ENCODE data around the gene MITF.

Gene MITF

DNA sequence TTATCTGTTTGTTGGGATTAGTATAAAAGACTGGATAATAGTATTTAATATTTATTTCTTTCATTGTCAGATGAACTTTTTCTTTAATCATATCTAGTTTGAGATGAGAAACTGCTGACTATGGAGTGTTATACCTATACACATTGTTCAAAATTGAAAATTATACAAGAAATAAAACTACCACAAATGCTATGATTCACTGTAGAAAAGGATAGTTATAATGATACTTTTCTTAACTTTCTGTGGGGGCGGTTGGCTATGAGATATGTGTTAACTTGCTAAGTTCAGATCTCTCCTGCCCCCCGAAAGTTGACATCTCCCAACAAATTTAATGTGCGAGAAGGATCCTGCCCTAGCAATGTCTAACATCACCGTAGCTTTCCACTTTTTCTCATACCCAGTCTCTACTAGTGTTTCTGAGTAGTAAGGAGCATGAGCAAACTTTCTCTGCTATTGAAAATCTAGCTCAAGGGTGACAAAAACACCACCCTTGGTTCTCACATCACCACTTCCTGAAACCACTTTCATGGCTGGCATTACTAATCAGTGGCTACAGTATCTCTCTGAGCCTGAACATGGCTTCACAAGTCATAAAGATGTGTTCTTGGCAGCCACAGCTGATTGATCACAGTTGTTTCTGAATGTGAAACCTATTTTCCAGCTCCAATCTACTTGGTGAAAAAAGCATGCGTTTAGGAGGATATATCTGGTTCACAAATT lies 244.4 kb downstream of the MITF start:
- DNase-seq, result no peak

DNA sequence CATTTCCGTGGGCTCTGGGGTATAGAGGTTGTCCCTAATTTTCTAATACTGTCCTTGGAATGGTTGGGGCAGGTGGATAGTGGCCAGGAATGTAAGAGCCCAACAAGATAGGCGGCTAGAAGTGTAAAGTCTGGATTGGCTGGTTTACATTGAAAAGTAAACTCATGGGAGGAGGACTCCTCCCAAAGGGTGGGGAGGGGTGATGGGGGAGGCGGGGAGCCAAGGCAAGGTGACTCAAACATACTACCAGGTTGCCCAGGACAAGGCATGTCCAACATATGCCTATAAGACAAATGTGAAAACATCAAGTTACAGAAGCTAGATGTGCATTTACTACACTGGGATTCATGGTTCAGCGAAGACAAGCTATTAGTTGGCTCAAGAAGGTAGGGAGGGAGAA lies 246.0 kb downstream of the MITF start:
- no peak for DNase-seq

DNA sequence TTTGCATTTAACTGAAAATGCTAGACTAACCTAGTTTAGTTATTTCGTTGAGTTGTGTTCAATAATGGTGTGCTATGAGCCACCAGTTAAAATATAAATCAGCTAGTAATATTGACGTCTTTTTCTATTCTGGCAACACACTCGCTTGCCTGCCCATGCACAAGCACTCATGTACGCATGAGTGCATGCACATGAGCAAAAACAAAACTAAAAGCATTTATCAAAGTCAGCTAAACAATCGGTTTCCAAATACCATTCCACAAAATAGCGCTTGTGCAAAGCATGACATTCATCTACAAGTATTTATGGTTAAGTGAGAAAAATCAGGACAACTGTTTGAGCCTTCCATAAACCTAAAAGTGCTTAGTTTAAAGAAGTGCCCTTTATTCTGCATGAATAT lies 247.2 kb downstream of the MITF start:
- no peak for DNase-seq

DNA sequence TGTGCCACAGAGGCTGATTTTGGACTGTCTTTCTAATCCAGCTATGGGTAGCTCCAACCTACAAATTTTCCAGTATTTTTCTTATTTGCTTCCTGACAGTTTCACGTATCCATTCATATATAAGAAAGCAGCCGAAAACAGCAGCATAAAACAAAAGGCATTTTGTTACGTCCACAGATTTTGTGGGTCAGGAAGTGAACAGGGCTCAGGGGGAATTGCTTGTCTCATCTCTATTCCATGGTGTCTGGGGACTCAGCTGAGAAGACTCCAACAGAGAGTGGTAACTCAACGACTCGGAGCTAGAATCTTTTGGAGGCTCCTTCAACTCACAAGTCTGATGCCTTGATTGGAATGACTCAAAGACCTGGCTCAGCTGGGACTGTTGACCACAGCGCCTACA lies 248.6 kb downstream of the MITF start:
- no peak for DNase-seq

DNA sequence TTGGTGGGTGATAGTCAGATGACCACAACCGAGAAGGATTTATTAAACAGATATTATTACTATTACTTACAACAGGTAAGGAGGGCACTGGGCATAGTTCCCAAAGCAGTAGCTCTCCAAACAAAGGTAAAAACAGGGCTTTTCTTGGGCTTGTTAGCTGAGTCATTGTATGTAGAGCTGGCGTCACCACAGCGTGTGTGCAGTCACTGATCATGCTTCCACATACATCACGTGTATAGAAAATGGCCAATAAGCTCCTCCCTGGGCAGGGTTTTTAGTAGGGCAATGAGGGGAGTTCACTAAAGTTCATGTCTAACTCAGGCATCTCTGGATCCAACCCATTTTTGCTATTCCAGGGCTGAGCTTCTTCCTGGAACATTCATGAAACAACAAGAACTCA lies 254.5 kb downstream of the MITF start:
- no peak for DNase-seq

DNA sequence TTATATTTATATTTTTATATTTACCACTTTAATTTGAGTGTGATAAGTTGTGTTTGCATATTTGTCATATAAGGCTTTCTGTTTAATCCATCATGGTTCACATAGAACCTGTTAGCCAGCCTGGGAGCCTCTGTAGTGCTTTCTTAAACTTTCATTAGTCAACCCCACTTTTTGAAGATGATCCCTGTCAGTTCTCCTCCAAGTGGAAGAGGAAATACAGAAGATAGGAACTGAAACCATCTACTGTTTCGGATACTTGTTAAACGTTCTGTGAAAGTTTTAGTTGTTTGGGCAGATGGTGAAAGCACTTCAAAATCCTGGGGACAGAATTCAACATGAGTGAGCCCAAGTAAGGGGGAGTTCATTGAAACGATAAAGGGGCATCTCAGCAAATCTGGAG lies 255.7 kb downstream of the MITF start:
- DNase-seq, result no peak

DNA sequence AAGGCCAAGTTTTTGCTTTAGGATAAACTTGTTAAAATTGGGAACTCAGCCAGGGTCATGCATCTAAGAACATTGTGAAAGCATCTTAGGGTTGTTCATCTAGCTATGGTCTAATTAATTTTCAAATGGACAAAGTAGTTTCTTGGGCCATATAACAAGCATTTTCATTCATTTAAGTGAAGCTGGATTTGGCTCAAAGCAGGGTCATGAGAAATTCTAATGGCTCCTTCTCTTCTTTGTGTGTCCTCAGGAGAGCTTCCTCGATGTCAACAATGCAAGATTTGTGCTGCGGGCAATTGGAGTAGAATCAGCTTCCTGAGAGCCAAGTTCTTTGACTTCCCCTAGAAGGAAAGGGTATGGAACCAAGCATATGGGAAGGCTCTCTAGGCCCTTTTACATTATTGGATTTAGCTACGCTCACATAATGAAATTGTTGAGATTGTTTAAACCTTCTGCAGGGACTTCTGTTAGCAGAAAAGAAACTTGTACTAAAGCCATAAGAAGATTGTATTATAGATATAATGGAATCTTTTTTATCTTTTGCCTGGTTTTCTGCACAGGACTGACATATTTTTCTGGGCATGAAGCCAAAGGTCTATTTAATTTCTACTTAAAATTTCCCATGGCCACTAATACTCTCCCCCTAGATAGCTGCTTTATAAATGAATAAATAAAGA lies 258.5 kb downstream of the MITF start:
- no peak for DNase-seq

DNA sequence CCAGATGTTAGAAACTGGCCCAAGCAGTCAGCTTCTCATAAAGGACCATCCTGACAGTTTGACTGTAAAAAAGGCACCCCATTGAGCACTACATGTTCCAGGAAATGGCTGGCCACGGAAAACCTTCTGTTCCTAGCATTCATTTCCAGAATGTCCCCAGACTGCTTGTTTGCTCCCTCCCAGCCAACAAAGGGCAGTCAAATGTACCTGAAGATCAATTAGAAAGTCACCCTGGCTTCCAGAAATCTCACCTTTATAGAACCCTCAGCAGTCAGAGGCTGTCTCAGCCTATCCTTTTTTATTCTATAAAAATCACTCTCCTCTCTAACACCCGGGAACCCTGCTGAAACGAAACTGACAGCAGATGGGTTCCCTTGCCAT lies 259.5 kb downstream of the MITF start:
- no peak for DNase-seq

DNA sequence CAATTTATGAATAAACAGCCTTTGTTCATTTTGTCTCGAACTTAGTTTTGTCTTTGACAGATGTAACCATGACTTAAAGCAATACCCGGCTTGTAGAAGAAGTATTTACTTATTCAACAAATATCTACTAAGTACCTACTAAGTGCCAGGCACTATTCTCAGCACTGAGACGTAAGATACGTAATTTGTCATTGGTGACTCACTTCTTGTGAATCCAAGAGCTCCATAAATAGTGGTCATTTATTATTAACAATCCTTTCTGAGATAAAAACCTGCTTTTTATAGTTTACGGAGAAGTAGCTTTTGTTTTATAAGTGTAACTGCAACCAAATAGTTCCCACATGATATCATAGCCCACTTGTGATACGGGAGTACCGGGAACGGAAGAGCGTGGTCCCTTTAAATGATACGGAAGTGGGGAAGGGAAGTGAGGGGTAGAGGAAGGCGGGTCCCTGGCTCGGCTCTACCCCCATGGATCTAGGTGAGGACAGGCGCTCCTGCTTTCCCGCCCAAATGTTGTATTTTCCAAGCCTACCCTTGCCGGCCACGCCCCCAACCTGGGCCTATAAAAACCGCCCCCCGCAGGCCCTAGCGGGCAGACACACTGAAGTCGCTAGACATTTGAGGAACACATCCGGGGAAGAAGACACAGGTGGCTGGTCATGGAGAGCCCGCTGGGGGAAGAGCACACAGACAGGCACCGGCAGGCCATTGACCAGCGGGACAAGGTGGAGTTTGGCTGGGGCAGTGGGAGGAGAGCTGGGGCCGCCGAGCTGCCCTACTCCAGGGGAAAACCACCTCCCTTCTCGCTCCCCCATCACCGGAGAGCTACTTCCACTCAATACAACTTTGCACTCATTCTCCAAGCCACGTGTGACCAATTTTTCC lies 260.1 kb downstream of the MITF start, which contains the start of gene SAMMSON:
Gene SAMMSON, plus strand, starts transcription at position 594 of the 888 bp plus-strand sequence.
- no peak for DNase-seq

DNA sequence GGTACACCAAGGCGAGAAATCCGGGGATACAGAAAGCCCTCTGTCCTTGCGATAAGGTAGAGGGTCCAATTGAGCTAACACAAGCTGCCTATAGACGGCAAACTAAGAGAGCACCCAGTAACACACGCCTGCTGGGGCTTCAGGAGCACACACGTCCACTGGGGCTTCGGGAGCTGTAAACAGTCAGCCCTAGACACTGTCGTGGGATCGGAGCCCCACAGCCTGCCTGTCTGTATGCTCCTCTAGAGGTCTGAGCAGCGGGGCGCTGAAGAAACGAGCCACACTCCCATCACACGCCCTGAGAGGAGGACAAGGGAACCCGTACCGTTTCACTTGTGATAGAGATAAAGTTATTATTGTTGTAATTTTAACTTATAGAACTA lies 260.8 kb downstream of the MITF start:
- no peak for DNase-seq

DNA sequence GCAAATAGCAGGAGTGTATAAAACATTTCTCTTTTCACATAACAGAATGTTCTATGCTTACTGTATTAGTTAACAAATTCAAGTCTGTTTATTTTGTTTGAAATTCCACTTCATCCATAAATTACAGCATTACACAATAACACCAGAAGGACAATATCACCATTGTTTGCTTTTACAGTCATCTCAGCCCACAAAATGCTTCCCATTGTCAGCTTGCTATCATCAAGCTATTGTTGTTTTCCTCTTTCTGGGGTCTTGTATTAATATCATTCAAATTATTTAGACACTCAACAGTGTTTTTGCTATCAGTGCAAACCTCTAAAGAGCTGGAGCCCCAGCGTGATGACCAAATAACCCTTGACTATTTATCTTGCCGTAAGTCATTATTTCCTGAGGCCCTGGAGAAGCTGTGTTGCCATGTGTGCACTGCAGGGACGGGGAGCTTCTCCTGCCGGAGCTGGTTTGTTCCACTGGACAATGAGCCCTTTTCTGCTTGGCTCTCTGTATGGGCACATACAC lies 261.4 kb downstream of the MITF start:
- no peak for DNase-seq

DNA sequence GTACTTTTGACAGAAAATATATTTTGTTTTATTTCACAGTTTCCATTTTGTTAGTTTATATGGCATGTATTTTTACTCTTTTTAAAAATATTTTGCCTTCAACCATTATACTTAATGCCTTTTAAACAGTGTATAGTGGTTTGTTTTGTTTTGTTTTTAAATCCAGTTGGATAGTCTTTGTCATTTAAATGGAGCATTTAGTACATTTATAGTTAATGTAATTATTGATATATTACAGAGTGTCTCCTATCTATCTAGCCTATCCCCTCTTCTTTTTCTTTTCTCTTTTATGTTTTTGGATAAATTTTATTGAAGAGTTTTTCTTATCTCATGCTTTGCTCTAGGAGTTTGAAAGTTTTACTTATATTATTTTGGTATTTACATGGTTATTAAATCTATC lies 263.9 kb downstream of the MITF start:
- DNase-seq, result no peak

DNA sequence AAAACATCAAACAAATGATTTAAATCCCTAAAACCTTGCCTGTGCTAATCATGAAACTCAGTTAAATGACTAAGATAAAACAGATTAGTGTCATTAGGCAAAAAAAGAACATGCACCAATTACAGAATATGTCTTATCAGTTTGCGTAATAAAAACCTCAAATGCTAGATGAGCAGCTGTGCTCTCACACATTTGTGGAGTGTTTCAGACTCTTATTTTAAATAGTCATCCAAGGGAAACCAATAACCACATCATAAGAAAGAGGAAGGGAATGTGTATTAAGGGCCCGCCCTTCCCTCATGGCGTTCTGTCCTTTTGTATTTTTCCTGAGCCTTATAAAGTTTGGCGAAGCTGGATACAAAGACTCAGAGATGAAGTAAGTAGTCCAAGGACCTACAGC lies 266.8 kb downstream of the MITF start:
- DNase-seq, result no peak

DNA sequence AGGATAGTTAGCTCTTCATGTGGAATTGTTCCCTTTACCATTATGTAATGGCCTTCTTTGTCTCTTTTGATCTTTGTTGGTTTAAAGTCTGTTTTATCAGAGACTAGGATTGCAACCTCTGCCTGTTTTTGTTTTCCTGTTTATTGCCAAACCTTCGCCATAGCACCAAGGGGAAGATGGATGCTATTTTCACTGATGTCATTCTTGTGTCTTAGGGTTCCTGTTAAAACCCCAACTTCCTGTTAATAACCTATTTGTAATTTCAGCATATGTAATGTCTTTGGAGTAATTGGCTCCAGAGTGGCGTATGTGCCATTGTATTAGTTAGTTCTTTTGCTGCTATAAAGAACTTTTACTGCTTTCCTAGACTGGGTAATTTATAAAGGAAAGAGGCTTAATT lies 271.1 kb downstream of the MITF start:
- no peak for DNase-seq

DNA sequence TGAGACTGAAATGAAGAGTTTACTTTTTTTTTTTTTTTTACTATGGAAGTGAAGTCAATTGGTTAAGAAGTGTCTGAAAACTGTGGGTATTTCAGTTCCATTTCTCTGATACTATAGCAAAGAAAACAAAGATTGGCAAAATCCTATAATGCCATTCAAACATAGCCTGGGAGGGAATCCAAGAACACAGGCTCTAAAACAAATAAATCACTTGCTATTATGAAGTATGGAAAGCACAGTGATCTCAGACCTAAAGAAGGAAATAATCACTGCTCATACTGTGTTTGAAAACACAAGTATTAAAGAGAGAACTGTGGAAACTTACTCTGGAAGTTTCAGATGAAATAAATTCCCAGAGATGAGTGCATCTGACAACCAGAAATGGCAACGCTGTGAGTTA lies 272.3 kb downstream of the MITF start:
- no peak for DNase-seq
